NCI-H1930 (cell line): ENCODE measurements around the gene PTCRA.
"Not testable (repeated sequence)": the region's sequence is repeated elsewhere in the genome, so short reads cannot be mapped to it uniquely, and the experiment has no call there.

Experiments used
- DNase-seq, 2 experiments: peaks; one replicate each; lab custom pipeline; 2025; lab: John Stamatoyannopoulos, UW

PTCRA gene, protein sequence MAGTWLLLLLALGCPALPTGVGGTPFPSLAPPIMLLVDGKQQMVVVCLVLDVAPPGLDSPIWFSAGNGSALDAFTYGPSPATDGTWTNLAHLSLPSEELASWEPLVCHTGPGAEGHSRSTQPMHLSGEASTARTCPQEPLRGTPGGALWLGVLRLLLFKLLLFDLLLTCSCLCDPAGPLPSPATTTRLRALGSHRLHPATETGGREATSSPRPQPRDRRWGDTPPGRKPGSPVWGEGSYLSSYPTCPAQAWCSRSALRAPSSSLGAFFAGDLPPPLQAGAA

DNA sequence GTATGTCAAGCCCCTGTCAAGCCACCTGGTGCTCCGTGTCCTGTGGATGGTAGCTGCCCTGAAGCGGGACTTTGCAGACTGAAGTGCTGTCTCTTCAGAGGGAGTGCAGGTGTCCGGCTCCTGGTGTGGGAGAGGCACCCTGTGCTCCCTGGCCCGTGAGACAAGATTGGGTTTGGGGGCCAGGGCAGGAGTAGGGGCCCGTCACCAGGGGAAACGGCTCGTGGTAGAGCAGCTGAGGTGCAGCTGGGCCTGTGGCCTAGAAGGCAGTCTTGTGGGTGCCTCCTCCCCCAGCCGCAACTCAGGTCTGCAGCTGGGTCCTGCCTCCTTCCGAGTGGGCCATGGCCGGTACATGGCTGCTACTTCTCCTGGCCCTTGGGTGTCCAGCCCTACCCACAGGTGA, at the start of gene PTCRA:
PTCRA (plus strand) TSS at position 322 of the 400 bp plus-strand sequence; CDS start at position 339, 17 bp downstream.
- DNase-seq: no peak

DNA sequence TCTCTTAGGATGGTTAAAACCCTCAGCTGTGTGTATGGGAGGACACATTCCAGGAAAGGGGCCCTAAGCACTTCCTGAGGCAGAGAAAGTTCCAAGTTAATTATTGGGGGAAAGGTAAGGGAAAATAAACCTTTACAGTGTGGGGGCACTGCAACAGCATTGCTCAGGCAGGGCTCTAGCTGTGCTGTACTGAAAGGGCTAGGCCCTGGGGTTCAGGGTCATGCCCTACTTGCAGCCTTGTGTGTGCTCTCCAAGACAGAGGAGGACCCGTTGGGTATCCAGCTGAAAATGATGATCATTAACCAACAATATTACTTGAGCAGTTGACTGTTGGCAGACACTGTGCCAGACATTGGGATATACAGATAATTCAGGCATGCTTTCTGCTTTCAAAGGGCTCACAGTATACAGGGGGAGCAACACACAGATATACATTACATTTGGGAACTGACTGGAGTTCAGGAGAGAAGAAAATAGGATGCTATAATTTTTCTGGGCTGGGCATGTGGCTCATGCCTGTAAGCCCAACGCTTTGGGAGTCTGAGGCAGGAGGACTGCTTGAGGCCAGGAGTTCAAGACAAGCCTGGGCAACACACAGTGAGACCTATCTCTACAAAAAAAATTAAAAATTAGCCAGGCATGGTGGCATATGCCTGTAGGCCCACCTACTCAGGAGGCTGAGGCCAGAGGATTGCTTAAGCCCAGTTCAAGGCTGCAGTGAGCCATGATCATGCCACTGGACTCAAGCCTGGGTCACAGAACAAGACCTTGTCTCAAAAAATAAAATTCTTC, 45.5 kb upstream of the PTCRA start:
- DNase-seq: no peak

DNA sequence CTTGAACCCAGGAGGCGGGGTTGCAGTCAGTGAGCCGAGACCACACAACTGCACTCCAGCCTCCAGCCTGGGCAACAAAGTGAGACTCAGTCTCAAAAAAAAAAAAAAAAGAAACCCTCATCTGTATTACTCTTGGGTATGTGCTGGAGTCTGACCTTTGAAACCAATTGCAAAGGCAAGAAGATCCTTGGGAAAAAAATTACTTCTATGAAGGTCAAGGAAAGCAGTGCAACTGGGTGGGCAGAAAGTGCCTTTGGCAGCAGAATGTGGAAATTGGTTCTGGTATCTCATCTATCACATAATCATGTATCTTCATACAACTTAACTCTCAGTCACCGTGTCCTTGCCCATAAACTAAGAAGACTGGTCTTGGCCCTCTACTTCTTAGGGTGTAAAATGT, 44.1 kb upstream of the PTCRA start:
- no peak for DNase-seq

DNA sequence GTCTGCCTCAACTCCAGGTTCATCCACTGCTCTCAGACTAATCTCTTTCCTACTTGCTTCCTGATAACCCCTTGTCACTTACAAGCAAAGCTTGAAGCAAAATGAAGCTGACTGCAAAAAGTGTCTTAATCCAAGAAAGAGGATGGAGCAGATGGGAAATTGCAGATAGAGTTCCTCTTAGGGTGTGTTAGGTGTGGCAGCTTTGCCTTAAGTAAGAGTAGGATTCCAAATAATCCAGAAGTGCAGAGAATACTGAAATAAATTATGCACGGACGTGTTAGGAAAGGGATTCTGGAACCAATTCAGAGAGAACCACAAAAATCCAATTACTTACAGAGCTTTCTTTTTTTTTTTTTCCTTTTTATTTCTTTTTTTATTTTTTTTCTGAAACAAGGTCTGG, 42.5 kb upstream of the PTCRA start:
- no peak for DNase-seq

DNA sequence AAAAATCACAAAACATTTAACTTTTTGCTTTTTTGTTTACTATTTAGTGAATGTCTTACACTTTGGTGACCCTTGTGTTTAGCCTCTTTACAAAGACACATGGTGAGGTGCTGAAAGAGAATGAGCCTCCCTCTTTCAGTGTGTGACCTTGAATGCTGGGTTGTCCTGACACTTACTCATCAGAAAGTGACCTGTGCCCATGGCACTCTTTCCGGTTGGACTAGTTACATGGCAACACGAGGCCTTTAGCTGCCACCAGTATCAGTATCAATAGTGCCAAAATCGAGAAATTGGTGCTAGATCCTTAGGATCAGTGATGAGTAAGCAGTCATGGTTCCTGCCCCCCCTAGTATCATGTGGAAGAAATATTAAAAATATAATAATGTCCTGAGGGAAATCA, 38.2 kb upstream of the PTCRA start:
- no peak for DNase-seq

DNA sequence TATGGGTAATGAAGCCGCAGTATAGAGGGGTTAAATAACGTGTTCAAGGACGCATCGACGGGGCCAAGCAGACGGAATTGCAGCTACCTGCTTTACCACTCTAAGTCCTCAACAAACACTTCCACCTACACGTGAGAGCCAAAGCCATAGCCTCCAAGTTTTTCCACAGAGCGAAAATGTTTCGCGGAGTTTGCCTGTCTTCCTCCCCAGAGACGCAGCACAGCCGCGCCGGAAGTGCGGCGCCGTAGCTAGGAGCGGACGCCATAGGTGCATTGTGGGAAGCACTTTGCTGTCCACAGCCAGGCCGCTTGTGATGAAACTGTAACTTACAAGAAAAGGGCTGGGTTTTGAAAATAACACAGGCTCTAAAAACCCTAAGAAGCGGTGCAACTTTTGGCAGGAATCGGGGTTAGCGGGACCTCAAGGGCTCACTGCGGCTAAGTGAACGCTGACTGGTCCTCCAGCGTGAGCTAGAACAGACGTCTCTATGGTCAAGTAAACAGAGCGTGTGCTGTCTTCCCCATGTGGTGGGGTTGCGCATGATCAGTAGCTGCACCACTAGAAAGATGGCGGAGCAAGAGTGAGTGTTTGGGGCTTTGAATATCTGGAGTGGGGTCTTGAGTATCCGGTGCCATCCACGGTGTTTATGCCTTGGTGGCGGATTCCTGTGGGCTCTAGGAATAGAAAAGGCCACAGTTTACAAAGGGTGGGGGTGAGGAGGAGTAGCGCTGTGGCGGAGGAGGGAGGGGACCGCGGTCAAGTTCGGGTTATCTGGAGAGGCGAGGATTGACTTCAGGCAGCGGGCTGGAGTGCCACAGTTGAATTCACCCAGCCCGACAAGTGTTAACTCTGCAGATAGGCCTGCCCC, 36.2 kb upstream of the PTCRA start, which contains the start of gene RPL7L1:
RPL7L1 (plus strand) TSS at position 245 of the 868 bp plus-strand sequence; CDS start at position 540, 295 bp downstream.
- peak; percentile 81 to 88 for DNase-seq

DNA sequence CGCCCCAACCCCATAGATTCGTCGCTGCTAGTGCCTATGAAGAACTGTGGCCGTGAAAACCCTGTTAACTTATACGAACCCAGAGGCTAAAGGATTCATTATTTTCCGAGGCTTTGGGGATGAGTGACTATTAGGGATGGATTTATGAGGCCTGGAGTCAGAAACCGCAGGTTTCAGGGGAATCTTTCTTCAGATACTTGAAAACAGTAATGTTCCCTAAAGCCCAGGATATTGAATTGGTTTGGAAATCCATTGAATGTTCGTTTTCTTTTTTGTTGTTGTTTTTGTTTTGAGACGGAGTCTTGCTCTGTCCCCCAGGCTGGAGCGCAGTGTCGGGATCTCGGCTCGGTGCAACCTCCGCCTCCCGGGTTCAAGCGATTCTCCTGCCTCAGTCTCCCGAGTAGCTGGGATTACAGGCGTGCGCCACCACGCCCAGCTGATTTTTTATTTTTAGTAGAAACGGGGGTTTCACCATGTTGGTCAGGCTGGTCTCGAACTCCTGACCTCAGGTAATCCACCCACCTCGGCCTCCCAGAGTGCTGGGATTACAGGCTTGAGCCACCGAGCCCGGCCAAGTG, 35.5 kb upstream of the PTCRA start:
- DNase-seq: not testable (repeated sequence)

DNA sequence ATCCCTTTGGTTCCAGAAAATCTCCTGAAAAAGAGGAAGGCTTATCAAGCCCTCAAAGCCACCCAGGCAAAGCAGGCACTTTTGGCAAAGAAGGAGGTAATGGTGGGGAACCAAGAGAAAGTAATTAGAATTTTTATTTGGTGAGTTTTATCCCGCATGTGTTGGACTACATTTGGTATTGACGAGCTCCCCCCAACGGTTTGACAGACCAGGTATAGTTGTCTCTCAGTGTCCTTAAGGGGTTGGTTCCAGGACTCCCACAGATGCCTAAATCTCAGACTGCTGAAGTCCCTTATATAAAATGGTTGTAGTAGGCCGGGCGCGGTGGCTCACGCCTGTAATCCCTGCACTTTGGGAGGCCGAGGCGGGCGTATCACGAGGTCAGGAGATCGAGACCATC, 35.0 kb upstream of the PTCRA start:
- not testable (repeated sequence) for DNase-seq

DNA sequence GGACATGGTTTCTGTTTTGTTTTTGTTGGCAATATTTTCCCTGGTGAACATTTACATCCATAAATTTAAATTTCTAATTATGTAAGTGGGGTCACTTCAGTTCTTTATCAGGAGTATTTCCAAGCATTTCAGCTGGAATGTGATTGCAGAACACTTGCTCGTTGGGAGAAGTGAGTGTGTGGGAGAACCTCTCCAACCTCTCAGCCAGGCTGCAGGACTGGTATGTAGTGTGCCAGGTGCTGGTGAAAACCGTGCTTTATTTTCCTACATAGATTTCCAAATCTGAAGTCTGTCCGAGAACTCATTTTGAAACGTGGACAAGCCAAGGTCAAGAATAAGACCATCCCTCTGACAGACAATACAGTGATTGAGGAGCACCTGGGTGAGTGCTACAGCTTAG, 30.2 kb upstream of the PTCRA start:
- DNase-seq: no peak

DNA sequence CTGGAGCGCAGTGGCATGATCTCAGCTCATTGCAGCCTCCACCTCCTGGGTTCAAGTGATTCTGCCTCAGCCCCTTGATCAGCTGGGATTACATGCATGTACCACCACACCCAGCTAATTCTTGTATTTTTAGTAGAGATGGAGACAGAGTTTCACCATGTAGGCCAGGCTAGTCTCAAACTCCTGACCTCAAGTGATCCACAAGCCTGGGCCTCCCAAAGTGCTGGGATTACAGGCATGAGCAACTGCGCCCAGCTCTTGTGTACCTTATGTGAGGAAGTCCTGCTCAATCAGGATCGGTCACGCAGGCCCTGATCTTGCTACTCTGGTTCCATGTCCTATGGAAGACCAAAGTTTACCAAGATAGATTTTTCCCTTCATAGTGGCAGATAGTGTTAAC, 27.7 kb upstream of the PTCRA start:
- not testable (repeated sequence) for DNase-seq

DNA sequence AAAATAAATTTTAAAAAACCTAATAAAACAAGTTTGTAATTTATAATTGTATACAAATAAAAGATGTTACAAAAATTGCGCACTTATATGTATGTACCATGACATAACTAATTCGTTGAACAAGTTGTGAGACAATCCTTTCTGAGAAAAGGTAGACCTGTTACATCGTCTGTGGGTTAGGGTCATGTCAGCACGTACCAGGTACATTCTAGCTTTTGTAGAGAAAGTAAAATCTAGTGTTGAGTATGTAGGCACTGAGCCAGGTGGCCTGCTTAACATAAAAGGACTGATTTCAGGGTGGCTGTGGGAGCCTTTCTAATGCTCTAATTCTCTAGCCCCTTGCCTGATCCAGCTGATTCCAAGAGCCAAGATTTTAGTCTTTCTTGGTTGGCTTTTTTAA, 26.0 kb upstream of the PTCRA start:
- DNase-seq: no peak

DNA sequence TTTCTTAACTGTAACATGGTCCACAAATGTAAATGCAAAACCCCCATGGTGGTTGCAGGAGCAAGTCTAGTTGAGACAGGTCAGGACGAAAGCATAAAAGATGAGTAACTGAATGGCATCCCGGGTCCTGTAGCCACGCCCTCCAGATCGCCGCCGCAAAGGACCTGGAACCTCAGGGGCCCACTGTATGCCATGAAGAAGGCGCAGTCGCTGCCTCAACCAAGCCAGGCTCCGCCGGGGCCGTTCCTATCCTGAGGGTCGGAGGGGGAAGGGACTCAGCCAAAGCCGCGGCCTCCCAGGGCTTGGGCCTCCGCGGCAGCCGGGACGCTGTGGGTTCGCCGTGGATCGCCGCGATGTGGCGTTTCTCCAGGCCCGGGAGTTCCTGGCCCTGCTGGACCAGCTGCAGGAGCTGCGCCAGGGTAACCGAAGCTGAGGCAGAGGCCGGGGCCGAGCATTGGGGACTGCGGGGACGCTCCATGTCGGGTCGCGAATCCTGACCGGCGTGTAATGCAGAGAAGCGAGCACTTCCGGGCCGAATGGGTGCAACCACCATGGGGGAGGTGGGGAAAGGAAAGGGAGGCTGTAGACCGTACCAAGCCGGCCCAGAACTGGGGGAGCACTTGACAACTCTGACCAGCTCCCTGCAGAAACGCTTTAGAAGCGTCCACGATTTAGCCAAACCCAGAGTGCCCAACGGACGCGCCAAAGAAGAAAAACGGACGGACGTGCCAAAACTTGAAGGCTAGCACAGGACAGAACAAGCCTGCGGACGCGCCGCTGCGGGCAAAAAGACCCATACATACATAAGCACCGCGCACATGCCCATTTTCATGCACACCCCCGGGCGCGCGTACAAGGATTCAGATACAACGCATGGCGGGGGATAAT, 25.3 kb upstream of the PTCRA start:
- peak; percentile 91 for DNase-seq

DNA sequence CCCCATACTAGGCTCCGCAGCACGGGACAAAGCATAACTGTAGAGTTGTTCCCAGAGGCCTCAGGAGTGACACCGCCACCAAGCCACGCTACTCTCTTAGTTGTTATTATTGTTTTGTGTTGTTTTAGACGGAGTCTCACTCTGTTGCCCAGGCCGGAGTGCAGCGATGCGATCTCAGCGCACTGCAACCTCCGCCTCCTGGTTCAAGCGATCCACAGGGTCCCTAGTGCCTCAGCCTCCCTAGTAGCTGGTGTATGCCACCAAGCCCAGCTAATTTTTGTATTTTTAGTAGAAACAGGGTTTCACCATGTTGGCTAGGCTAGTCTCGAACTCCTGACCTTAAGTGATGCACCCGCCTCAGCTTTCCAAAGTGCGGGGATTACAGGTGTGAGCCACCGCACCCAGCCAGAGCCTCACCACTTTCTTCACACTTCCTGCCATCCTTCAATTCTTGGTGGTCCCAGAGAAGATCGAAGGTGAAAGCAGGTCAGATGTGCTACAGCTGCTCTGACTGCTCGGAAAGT, 24.6 kb upstream of the PTCRA start:
- DNase-seq: no peak

DNA sequence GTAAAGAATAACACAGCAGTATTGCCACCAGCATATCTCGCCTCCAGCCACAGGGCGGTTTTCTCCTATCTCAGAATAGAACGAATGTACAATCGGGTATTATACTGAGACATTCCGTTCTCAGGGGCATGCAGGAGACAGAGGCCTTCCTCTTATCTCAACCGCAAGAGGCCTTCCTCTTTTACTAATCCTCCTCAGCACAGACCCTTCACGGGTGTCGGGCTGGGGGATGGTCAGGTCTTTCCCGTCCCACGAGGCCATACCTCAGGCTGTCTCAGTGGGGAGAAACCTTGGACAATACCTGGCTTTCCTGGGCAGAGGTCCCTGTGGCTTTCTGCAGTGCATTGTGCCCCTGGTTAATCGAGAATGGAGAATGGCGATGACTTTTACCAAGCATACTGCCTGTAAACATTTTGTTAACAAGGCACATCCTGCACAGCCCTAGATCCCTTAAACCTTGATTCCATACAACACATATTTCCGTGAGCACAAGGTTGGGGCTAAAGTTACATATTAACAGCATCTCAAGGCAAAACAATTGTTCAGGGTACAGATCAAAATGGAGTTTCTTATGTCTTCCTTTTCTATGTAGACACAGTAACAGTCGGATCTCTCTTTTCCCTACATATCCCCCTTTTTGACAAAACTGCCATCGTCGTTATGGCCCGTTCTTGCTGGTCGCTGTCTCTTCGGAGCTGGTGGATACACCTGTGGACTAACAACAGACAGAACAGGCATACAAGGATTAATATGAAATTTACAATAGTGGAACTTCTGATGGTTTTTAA, 21.6 kb upstream of the PTCRA start:
- DNase-seq: not testable (repeated sequence)

DNA sequence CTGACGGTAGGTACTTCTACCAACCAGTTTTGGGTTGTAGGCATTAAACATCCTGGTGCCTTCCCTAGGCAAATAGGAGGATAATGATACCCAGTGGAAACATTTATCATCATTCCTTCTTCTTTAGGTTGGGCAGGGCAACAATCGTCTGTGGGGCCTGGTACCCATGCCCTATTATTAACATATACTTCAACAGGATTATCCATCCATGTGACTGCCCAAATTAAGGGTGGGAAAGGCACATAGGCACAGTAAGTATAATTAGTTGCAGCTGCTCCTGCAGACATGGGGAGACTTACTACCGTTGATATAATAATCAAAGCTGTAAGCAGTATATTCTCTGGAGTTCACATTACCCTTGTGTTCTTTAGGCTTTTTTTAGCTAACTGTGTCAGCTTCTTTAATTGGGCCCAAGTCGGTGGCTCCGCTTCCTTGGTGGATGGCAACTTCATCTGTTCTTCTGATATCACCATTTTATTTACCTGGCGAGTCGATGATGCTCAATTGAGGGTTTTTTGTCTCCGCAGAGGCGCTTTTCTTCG, 19.6 kb upstream of the PTCRA start:
- peak in 1 of 2 experiments; percentile 28 for DNase-seq

DNA sequence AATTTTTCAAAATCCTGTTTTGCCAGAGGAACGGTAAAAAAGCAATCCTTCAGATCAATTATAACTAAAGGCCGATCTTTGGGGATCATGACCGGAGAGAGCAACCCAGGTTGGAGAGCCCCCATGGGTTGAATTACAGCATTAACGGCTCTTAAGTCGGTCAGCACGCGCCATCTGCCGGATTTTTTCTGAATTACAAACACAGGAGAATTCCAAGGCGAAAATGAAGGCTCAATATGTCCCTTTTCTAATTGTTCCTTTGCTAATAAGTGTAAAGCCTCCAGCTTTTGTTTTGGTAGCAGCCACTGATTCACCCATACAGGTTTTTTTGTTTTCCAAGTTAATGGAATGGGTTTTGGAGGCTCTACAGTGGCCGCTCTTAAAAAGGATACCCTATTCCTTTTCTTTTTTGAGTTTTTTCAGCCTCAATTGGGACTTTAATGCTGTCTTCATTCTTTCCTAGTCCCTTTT, 16.9 kb upstream of the PTCRA start:
- DNase-seq: peak; percentile 62 to 72

DNA sequence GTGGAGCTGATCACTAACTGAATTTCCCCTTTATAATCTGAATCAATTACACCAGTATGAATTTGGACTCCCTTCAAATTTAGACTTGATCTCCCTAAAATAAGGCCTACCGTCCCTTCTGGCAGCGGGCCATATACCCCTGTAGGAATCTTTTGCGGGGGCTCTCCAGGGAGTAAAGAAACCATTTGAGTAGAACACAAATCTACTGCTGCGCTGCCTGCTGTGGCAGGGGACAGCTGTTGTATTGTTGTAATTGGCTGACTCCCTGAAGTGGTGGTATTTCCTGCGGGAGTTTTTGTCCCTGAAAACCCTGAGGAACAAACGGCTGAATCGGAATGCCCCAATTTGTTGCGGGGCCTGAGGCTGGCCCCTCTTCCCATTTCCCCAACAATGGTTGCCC, 16.0 kb upstream of the PTCRA start:
- DNase-seq: no peak

DNA sequence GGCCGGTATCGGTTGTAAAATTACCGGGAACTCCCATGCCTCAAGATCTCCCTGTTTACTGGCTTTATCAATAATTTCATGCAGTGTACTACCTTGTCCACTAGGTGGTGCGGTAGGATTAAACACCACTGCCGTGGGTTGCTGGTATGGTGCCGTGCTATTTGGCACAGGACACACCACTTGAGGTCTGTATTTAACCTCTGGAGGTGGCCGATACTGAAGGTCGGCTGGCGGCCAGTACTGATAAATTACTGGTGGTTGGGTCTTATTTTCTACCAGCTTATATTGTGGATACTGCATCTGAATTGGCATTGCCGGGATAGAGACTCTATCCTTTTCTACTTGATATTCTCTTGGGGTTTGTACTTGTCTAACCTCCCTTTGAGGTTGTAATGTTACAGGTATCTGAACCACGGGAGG, 14.3 kb upstream of the PTCRA start:
- DNase-seq: peak; percentile 69 to 80
